ENCODE data around the gene UNG.
A peak's percentile ranks its signal among the peaks of the same experiment; 100 is the strongest.

Gene UNG

GRCh38 chr12:109092497-109093021 is 4.8 kb upstream of the UNG start:
- DNase-seq, result no peak

GRCh38 chr12:109093022-109093918 is 4.1 kb upstream of the UNG start, which contains the start of gene ALKBH2:
Gene ALKBH2 (minus strand): TSS chr12:109093472. CDS start chr12:109092786, 686 bp downstream.
- peak; percentile 95 for DNase-seq

- DNase-seq, result no peak
These were observed 310 bp upstream of the UNG start for GRCh38 chr12:109097140-109097434.

GRCh38 chr12:109098183-109098604 is 797 bp downstream of the UNG start:
- DNase-seq, result no peak

GRCh38 chr12:109098651-109099050 is 1.3 kb downstream of the UNG start:
- DNase-seq, result no peak

- no peak for DNase-seq
These were observed 2.1 kb downstream of the UNG start for GRCh38 chr12:109099431-109100020.

- no peak for DNase-seq
These were observed 3.3 kb downstream of the UNG start for GRCh38 chr12:109100741-109101140.

GRCh38 chr12:109102491-109102890 is 5.1 kb downstream of the UNG start:
- DNase-seq, result no peak

- no peak for DNase-seq
These were observed 7.8 kb downstream of the UNG start for GRCh38 chr12:109105176-109105575.

GRCh38 chr12:109109746-109110350 is 12.5 kb downstream of the UNG start:
- DNase-seq, result no peak

- peak; percentile 51 for DNase-seq
These were observed 13.6 kb downstream of the UNG start for GRCh38 chr12:109110988-109111495.

GRCh38 chr12:109112720-109113465 is 15.5 kb downstream of the UNG start:
- no peak for DNase-seq

- DNase-seq, result no peak
These were observed 16.4 kb downstream of the UNG start for GRCh38 chr12:109113661-109114321.

GRCh38 chr12:109114644-109115043 is 17.2 kb downstream of the UNG start:
- DNase-seq, result no peak

GRCh38 chr12:109115404-109115757 is 18.0 kb downstream of the UNG start:
- DNase-seq, result no peak

- no peak for DNase-seq
These were observed 18.6 kb downstream of the UNG start, which contains the start of gene ACACB for GRCh38 chr12:109115758-109116610. Gene ACACB (plus strand): TSS chr12:109116587. CDS start chr12:109139406, 22,819 bp downstream.

- DNase-seq, result no peak
These were observed 19.2 kb downstream of the UNG start for GRCh38 chr12:109116611-109116949.

- no peak for DNase-seq
These were observed 22.7 kb downstream of the UNG start for GRCh38 chr12:109120095-109120494.

GRCh38 chr12:109120557-109120956 is 23.2 kb downstream of the UNG start:
- DNase-seq, result no peak

GRCh38 chr12:109121346-109121880 is 24.0 kb downstream of the UNG start:
- DNase-seq, result no peak

Measured in activated naive CD4-positive, alpha-beta T cell treated with Interleukin-2 at 50 U/mL for 16 hours (primary cell).